ENCODE measurements around the gene KLF5. TPM values are rescaled to one million over a fixed set of nuclear protein-coding genes. Genes with fewer than 3 reads are reported as not detected.
"Not testable (repeated sequence)": the region's sequence is repeated elsewhere in the genome, so short reads cannot be mapped to it uniquely, and the experiment has no call there.

KLF5 gene
- total RNA-seq, 1 donor from 2014 or later = 1.1 TPM

DNA sequence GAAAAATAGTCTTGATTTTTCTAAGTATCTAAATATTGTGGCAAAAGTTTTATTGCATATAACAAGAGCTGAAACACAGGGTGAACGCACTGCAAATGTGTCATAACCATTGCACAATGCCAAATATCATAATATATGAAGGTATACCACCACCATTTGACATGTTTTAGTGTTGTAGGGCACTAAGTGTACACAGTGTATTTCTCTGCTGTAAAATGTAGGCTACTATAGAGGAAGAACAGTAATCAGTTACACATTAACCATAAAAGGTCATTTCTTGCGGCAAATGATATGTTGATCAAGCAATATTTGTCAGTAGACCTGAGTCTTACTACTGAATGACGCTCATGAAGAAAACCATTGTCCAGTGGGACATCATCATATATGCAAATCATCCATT, 18.3 kb upstream of the KLF5 start:
- intact Hi-C loops (cut with micrococcal nuclease) = no loop called here
- H3K27ac ChIP-seq (replicated peaks) = no peak overlapping the region
- DNase-seq = no peak
- H3K4me3 ChIP-seq = no peak overlapping the region
- no peaks in the 10 kb centered on the region for H3K27me3 ChIP-seq (ENCODE audit: low read depth)
- H3K4me1 ChIP-seq = no peaks in the 10 kb centered on the region
- H3K36me3 ChIP-seq = no peaks in the 10 kb centered on the region
- no peaks in the 10 kb centered on the region for H3K9me3 ChIP-seq (replicated peaks)
- TF ChIP-seq, protein P1, sequence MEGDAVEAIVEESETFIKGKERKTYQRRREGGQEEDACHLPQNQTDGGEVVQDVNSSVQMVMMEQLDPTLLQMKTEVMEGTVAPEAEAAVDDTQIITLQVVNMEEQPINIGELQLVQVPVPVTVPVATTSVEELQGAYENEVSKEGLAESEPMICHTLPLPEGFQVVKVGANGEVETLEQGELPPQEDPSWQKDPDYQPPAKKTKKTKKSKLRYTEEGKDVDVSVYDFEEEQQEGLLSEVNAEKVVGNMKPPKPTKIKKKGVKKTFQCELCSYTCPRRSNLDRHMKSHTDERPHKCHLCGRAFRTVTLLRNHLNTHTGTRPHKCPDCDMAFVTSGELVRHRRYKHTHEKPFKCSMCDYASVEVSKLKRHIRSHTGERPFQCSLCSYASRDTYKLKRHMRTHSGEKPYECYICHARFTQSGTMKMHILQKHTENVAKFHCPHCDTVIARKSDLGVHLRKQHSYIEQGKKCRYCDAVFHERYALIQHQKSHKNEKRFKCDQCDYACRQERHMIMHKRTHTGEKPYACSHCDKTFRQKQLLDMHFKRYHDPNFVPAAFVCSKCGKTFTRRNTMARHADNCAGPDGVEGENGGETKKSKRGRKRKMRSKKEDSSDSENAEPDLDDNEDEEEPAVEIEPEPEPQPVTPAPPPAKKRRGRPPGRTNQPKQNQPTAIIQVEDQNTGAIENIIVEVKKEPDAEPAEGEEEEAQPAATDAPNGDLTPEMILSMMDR (IDR thresholded peaks at IDR 0.05; ENCODE audit: borderline replicate concordance) = no peak

DNA sequence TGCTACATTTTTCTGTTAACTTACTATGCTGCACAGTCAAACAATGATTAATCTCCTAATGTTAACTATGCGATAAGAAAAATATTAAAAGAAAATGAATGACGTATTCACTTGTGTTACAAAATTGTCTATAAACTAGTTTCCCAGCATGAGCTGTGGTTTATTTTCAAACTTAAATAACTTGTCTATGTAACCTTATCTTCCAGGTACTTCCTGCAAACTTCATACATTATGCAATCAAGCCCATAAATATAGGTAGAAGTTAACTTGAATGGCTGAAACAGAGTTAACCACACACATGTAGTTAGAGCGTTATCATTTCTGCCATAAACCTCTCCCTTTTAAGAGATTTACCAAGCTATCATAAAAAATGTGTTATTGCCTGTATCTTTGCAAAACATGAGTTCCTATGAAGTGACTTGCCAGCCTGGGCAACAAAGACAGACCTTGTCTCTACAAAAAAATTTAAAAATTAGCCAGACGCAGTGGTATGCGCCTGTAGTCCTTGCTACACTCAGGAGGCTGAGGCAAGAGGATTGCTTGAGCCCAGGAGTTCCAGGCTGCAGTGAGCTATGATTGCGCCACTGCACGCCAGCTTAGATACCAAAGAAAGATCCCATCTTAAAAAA, 17.7 kb upstream of the KLF5 start:
- Histone ChIP-seq H3K27me3 (ENCODE audit: low read depth) (no peaks in the 10 kb centered on the region), H3K4me3 (no peak overlapping the region), H3K4me1 (no peaks in the 10 kb centered on the region), H3K27ac (replicated peaks) (no peak overlapping the region), H3K9me3 (replicated peaks) (no peaks in the 10 kb centered on the region), H3K36me3 (no peaks in the 10 kb centered on the region)
- no peak for DNase-seq
- TF ChIP-seq, protein P1 (IDR thresholded peaks at IDR 0.05; ENCODE audit: borderline replicate concordance) = no peak
- intact Hi-C loops (cut with micrococcal nuclease) = no loop called here

DNA sequence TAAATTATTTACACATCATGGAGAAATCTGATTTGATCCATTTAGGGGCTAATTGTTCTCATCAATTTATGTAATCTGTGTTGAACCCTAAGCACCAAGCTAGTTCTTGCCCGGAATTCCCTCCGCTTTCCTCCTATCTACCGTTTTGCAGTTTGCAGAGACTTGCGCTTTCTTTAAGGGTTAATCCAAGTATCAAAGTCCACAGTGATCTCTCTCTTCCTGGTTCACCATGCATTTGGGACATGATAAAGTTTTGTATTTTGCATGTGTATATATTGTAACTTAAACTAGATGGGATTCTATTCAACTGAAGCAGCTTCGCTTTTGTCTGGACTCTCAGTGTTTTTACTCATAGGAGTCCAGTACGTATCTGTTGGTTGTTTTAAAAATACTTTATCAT, 13.8 kb upstream of the KLF5 start:
- TF ChIP-seq, protein P1 (IDR thresholded peaks at IDR 0.05; ENCODE audit: borderline replicate concordance) = no peak
- H3K27ac ChIP-seq (replicated peaks) = no peak overlapping the region
- H3K36me3 ChIP-seq = no peaks in the 10 kb centered on the region
- no peaks in the 10 kb centered on the region for H3K27me3 ChIP-seq (ENCODE audit: low read depth)
- intact Hi-C loops (cut with micrococcal nuclease) = no loop called here
- no peaks in the 10 kb centered on the region for H3K9me3 ChIP-seq (replicated peaks)
- H3K4me1 ChIP-seq = no peaks in the 10 kb centered on the region
- H3K4me3 ChIP-seq = no peak overlapping the region
- no peak for DNase-seq

DNA sequence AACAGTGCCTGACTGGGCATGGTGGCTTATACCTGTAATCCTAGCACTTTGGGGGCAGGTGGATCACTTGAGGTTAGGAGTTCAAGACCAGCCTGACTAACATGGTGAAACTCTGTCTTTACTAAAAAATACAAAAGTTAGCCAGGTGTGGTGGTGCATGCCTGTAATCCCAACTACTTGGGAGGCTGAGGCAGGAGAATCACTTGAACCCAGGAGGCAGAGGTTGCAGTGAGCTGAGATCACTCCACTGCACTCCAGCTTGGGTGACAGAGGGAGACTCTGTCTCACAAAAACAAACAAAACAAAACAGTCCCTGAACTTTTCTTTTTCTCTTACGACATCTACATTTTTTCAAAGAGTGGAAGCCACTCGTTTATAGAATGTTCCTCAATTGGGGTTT, 10.2 kb upstream of the KLF5 start:
- H3K9me3 ChIP-seq (replicated peaks); H3K36me3 ChIP-seq; H3K4me3 ChIP-seq; H3K4me1 ChIP-seq; H3K27me3 ChIP-seq (ENCODE audit: low read depth); intact Hi-C loops (cut with micrococcal nuclease); H3K27ac ChIP-seq (replicated peaks); DNase-seq: not testable (repeated sequence)

DNA sequence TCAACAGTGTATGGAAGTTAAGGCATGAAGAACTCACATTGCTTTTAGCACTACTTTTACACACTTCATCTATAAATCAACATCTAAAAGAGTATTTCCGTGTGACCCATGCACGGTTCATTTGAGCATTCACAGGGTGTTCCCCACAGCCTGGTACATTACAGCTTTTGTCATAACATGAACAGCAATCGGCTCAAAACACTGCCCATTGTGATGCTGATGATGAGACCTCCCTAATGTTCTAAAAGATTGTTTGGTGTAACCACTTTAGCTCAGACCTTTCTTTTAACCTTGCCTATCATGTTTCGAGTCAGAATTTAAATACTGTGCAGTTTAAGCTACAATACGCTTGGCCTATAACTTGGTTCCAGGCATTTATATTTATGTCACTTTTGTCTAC, 4.1 kb upstream of the KLF5 start:
- peaks cover 37% of the 10 kb centered on the region for H3K27me3 ChIP-seq (ENCODE audit: low read depth)
- H3K4me1 ChIP-seq = peaks cover 16% of the 10 kb centered on the region
- H3K27ac ChIP-seq (replicated peaks) = no peak overlapping the region
- no peak for DNase-seq
- intact Hi-C loops (cut with micrococcal nuclease) = no loop called here
- no peaks in the 10 kb centered on the region for H3K36me3 ChIP-seq
- H3K4me3 ChIP-seq = no peak overlapping the region
- TF ChIP-seq, protein P1 (IDR thresholded peaks at IDR 0.05; ENCODE audit: borderline replicate concordance) = no peak
- no peaks in the 10 kb centered on the region for H3K9me3 ChIP-seq (replicated peaks)

DNA sequence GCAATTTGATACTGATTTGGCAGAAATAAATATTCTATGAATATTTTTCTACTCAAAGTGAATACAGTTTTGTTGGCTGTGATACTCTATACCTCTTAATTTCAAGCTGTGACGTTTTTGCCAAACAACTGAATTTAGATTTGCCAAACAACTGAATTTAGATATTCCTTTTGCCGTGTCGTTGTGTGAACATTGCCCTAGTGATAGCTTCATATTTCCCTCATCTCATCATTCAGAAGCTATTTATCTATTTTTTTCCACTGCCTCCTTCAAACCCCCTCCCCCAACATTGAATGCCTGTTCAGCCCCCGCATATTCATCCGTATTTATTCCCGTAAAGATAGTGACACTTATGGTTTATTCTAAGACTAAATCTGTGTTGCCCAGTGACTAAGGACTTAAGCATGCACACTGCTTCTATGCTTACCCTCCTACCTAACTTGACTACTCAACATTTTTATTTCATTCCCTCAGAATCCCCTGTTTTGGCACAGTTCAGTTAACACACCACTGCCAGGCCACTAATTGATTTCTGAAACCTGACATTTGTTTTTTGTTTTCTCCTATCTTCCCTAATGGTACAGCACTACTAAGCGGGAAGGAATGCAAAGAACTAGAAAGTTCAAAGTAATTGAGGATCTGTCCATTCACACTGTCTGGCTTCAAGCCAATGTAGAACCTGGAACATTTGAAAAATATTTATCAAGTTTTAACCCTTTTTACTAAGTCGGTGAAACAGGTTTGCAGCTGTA, 2.8 kb upstream of the KLF5 start:
- intact Hi-C loops (cut with micrococcal nuclease) = no loop called here
- Histone ChIP-seq H3K27ac (replicated peaks) (no peak overlapping the region), H3K9me3 (replicated peaks) (no peaks in the 10 kb centered on the region), H3K27me3 (ENCODE audit: low read depth) (peaks cover 37% of the 10 kb centered on the region), H3K36me3 (no peaks in the 10 kb centered on the region), H3K4me3 (no peak overlapping the region), H3K4me1 (peaks cover 26% of the 10 kb centered on the region)
- TF ChIP-seq, protein P1 (IDR thresholded peaks at IDR 0.05; ENCODE audit: borderline replicate concordance) = no peak
- DNase-seq = no peak
